Pancreas (tissue), 10 donors: ENCODE data around the gene TTC39B. TPM values are rescaled to one million over a fixed set of nuclear protein-coding genes. Genes with fewer than 3 reads are reported as not detected.

Source experiments
- ATAC-seq, 4 donors: fragments of 200-7000 bp; cut with Tn5 transposase; one replicate each; pipeline versions ENCODE4 v1.8.0 to v1.9.1; 2020; ENCODE audit warnings: mild to moderate bottlenecking in 4 of 4, moderate library complexity in 4 of 4
- DNase-seq, 6 donors: peaks; one replicate each; pipeline ENCODE4 v3.0.0-alpha.2; 2020
- FAIRE-seq: peaks from 2 replicates; lab custom pipeline; 2012; peaks lifted over from hg19 to GRCh38; lab: Jason Lieb, UNC
- H3K27ac ChIP-seq, 4 donors: fragments of 200-600 bp; sonication (generic); 1 replicate in 3 of 4; 2 replicates in 1 of 4; pipeline versions ENCODE4 v1.5.0 to v1.8.0; 2020
- H3K27me3 ChIP-seq, 4 donors: fragments of 200-600 bp; one replicate each; pipeline ENCODE4 v1.8.0; 2021
- H3K36me3 ChIP-seq, 3 donors: fragments of 200-600 bp; sonication (generic) in 1 of 3; one replicate each; pipeline versions ENCODE4 v1.5.0 to v1.8.0; 2020 to 2021
- H3K4me1 ChIP-seq, 3 donors: fragments of 200-600 bp; one replicate each; pipeline ENCODE4 v1.8.0; 2021
- H3K4me3 ChIP-seq, 4 donors: fragments of 200-600 bp; sonication (generic) in 2 of 4; one replicate each; pipeline versions ENCODE4 v1.5.0 to v1.8.0; 2020 to 2021
- H3K9me3 ChIP-seq, 4 donors: fragments of 200-600 bp; one replicate each; pipeline ENCODE4 v1.8.0; 2021
- WGBS, 2 donors: extraction: QIAGEN DNeasy Blood & Tissue Kit; methylation state at CpG; one replicate each; pipeline ENCODE4 v1.1.7; 2013; 5-methylcytosine and 5-hydroxymethylcytosine counted together
- intact Hi-C, 3 donors: fragments of 100-400 bp; cut with DNase I; formaldehyde crosslinking; loops; one replicate each; pipeline versions ENCODE4 v1.11.1 to v1.14.2; 2022
- polyA plus RNA-seq, 2 donors: library from polyadenylated mRNA; stranded (reverse); fragments of 200-250 nt; gene quantifications; one replicate each; pipeline ENCODE4 v1.2.3, GENCODE V29; 2013
- total RNA-seq, 6 donors: library from RNA; stranded (reverse); fragmentation: NEBNext Ultra II Directional in 4 of 6; extraction: Animal tissue kit (Norgen Biotek cat#: 25700) in 4 of 6; gene quantifications; one replicate each; pipeline versions ENCODE4 v1.2.1 to v1.2.4, GENCODE V29; 2021 to 2023
- TF ChIP-seq, protein P1 (sequence below), 4 donors: fragments of 200-600 bp; sonication (generic) in 3 of 4; IDR thresholded peaks; one replicate each; pipeline versions ENCODE4 v1.5.0 to v1.8.0; 2021; ENCODE audit warnings: antibody characterized with exemption in 4 of 4
- donor health status: healthy with polysubstance abuse.
- donor health status: DM: no; HTN: no; CAD: no; lungs with moderate emphysema.
- donor health status: DM: no; HTN: no; CAD: no.
- donor health status: control.
- donor health status: control.
- donor health status: Bipolar disorder and iron deficiency.
- donor health status: DM: yes; HTN: yes; CAD: no.
- donor health status: DM: no; HTN: no; CAD: no.
- donor health status: DM: no; HTN: no; CAD: no.
- donor health status: DM: yes; HTN: yes; CAD: no.

The TTC39B gene
- total and polyA plus RNA-seq, 8 donors = 1.5 to 12.1 (median 5.1) TPM

DNA sequence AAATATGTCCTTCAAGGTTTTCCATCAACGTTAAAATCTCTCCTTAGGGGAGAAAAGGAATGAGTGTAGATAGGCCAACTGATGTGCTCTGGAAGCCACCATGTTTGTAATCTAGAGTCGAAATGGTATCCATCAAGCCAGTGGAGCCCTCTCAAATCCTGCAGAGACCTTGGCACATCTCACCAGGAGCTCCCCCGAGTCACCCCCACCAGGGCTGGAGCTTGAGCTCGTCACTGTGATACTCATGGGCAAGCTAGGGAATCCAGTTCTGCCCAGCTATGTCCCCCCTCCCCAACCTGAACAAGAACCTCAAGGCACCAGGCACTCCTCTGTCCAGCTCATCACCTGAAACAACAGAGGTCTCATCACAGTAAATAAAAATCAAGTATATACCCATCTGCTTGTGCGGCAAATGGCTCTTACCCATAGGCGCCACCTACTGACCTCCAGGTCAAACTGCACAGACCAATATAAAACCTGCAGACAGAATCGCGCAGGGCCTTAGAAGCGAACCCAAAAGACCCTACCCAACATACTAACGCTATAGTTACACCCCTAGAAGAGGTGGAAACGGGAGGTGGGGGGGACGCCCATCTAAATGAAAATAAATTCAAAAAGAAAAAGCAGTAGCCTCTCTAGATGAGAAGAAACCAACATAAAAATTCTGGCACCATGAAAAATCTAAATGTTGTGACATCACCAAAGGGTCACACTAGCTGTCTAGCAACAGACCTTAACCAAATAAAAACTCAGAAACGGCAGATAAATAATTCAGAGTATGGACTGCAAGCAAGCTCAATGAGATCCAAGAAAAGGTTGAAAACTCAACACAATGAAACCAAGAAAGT, 75.0 kb downstream of the TTC39B start:
- intact Hi-C loops = no loop called here
- TF ChIP-seq, protein P1, sequence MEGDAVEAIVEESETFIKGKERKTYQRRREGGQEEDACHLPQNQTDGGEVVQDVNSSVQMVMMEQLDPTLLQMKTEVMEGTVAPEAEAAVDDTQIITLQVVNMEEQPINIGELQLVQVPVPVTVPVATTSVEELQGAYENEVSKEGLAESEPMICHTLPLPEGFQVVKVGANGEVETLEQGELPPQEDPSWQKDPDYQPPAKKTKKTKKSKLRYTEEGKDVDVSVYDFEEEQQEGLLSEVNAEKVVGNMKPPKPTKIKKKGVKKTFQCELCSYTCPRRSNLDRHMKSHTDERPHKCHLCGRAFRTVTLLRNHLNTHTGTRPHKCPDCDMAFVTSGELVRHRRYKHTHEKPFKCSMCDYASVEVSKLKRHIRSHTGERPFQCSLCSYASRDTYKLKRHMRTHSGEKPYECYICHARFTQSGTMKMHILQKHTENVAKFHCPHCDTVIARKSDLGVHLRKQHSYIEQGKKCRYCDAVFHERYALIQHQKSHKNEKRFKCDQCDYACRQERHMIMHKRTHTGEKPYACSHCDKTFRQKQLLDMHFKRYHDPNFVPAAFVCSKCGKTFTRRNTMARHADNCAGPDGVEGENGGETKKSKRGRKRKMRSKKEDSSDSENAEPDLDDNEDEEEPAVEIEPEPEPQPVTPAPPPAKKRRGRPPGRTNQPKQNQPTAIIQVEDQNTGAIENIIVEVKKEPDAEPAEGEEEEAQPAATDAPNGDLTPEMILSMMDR (IDR thresholded peaks at IDR 0.05) = peak in 1 of 4 donors; percentile 12
- no peaks in the 10 kb centered on the region for H3K27me3 ChIP-seq
- no peaks in the 10 kb centered on the region for H3K36me3 ChIP-seq
- H3K9me3 ChIP-seq = no peaks in the 10 kb centered on the region
- H3K4me3 ChIP-seq = no peak overlapping the region
- no peak overlapping the region for H3K27ac ChIP-seq
- WGBS, 2 donors = 57 to 60% methylated on average over 13 of the region's 13 CpGs
- H3K4me1 ChIP-seq = peaks cover 0 to 3% (median 0%) of the 10 kb centered on the region in 3 donors
- ATAC-seq (peak in 2 of 4 donors; percentile 20 to 53), FAIRE-seq (no peak), DNase-seq (no peak)

DNA sequence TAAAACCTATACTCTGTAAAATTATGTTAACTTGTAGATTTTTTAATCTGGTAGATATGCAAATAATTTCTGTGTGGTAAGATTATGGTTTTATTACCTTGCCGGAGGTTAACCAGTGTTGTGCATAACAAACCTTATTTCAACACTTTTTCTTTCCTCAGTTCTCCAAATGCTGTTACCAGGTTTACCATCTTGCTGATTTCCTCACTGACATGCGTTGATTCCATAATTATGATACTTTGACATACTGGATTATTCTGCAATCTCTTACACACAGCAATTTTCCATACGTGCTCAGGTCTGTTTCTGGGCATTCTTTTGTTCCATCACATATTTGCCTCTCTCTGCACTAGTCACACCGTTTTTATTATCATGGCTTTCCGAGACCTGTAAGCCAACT, 77.6 kb downstream of the TTC39B start:
- H3K9me3 ChIP-seq = no peaks in the 10 kb centered on the region
- H3K36me3 ChIP-seq = no peaks in the 10 kb centered on the region
- H3K27ac ChIP-seq = no peak overlapping the region
- intact Hi-C loops = no loop called here
- ATAC-seq (no peak), FAIRE-seq (no peak), DNase-seq (no peak)
- TF ChIP-seq, protein P1 (IDR thresholded peaks at IDR 0.05) = no peak
- WGBS, 2 donors = 81 to 91% methylated on average over 5 of the region's 5 CpGs
- no peak overlapping the region for H3K4me3 ChIP-seq
- H3K27me3 ChIP-seq = no peaks in the 10 kb centered on the region
- H3K4me1 ChIP-seq = peaks cover 0 to 3% (median 0%) of the 10 kb centered on the region in 3 donors

DNA sequence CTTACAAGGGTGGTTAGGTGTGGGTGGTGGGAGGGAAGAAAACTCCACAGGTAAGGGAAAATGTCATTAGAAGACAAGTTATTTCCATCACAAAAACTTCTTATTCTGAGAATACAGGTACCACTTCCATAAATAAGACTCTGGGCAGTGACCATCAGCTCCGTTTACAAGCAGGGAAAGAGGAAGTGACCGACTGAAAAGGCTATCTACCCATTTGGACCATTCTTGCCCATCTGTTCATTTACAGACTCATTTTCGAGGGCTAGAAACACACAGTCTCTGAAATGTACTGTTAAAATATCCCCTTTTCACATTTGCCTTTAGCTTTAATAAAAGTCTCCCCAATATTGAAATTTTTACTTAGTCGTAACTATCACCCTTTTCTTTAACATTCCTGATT, 79.5 kb downstream of the TTC39B start:
- Histone ChIP-seq H3K4me1 (peaks cover 0 to 3% (median 0%) of the 10 kb centered on the region in 3 donors), H3K4me3 (no peak overlapping the region), H3K27me3 (no peaks in the 10 kb centered on the region), H3K9me3 (no peaks in the 10 kb centered on the region), H3K27ac (no peak overlapping the region), H3K36me3 (no peaks in the 10 kb centered on the region)
- ATAC-seq = no peak
- FAIRE-seq = no peak
- 91 to 97% methylated on average over 4 of the region's 4 CpGs for WGBS, 2 donors
- intact Hi-C loops = no loop called here
- TF ChIP-seq, protein P1 (IDR thresholded peaks at IDR 0.05) = no peak
- DNase-seq = no peak

DNA sequence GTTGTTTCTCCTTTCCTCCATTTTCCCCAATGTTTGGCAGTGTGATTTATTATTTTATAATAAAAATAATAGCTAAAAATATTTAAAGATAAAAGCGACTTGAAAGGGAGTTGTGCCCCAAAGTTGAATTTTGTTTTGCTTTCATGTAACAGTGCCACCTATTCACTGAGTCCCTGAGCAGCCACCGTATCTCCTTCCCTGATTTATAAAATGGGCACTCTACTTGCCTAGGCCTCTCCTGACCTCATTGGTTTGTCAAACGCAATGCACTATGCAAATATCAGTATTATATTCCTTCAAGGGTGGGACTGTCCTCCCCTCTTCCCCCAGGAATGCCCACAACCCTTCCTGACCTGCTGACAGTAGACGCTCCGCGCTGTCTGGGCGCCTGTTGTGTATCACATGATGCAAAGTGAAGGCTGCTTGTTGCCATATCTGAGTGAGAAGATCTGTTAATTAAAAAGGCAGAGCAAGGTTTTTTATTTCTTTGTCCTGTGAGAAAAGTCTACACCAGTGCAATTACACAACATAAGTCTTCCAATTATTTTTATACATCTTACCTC, 81.4 kb downstream of the TTC39B start:
- H3K9me3 ChIP-seq = no peaks in the 10 kb centered on the region
- TF ChIP-seq, protein P1 (IDR thresholded peaks at IDR 0.05) = no peak
- H3K27me3 ChIP-seq = no peaks in the 10 kb centered on the region
- no peaks in the 10 kb centered on the region for H3K36me3 ChIP-seq
- intact Hi-C loops = no loop called here
- no peak for FAIRE-seq
- ATAC-seq = no peak
- H3K27ac ChIP-seq = no peak overlapping the region
- 90 to 92% methylated on average over 7 of the region's 7 CpGs for WGBS, 2 donors
- no peak overlapping the region for H3K4me3 ChIP-seq
- peaks cover 0 to 3% (median 0%) of the 10 kb centered on the region in 3 donors for H3K4me1 ChIP-seq
- no peak for DNase-seq

DNA sequence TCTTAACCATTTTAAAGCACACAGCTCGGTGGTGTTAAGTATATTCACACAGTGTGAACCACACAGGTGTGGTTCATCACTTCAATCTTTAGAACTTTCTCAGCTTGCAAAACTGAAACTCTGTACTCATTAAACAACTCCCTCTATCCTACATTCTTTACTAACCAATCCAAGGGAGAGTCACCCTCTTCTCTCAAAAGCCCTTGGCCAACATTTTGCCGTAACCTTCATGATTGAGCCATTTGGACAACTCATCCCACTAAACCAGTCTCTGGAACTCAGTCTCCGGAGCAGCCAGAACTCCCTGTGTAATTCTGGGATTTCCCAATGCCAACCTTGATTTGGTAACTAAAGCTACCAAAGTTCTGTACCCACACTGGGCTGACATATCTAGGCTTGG, 84.7 kb downstream of the TTC39B start:
- Histone ChIP-seq H3K4me3 (no peak overlapping the region), H3K36me3 (no peaks in the 10 kb centered on the region), H3K4me1 (no peaks in the 10 kb centered on the region), H3K27me3 (no peaks in the 10 kb centered on the region), H3K9me3 (no peaks in the 10 kb centered on the region), H3K27ac (no peak overlapping the region)
- no peak for ATAC-seq
- DNase-seq = no peak
- intact Hi-C loops = no loop called here
- TF ChIP-seq, protein P1 (IDR thresholded peaks at IDR 0.05) = no peak
- FAIRE-seq = no peak
- WGBS, 2 donors = 75 to 83% methylated on average over 3 of the region's 3 CpGs
